HepG2 (cell line): ENCODE measurements around the gene TIMM23B. TPM values are rescaled to one million over a fixed set of nuclear protein-coding genes. Genes with fewer than 3 reads are reported as not detected.
"Not testable (repeated sequence)": the region's sequence is repeated elsewhere in the genome, so short reads cannot be mapped to it uniquely, and the experiment has no call there.

Experiments used
- ATAC-seq: fragments of 200-7000 bp; cut with Tn5 transposase; 3 replicates; pipeline ENCODE4 v1.9.1; 2020; ENCODE audit warnings: mild to moderate bottlenecking, moderate library complexity
- Bru-seq: library from RNA; stranded (reverse); fragments of 400-500 nt; gene quantifications from one replicate; lab custom pipeline; 2021; lab: Mats Ljungman, UMichigan
- BruChase-seq, 2 experiments: library from RNA; stranded (reverse); fragments of 400-500 nt; gene quantifications; one replicate each; lab custom pipeline; 2021; lab: Mats Ljungman, UMichigan
- BruUV-seq: library from RNA; stranded (reverse); fragments of 400-500 nt; replicated peaks from 2 replicates; lab custom pipeline; 2021; lab: Mats Ljungman, UMichigan
- CTCF ChIA-PET: fragments of 300-600 bp; formaldehyde crosslinking; extraction: SDS; loops from one replicate; lab custom pipeline; 2021; ENCODE audit warnings: low total read pairs, inconsistent platforms, low intra/inter-chr PET ratio; lab: Yijun Ruan, JAX
- POLR2A ChIA-PET: fragments of 350-600 bp; sonication (Branson Sonifier 250); formaldehyde crosslinking; loops from one replicate; lab custom pipeline; 2020; ENCODE audit warnings: antibody characterized with exemption, inconsistent platforms; lab: Yijun Ruan, JAX
- DNase-seq: peaks from one replicate; pipeline ENCODE4 v3.0.0-alpha.2; 2015; ENCODE audit warnings: low spot score
- FAIRE-seq: peaks from 3 replicates; lab custom pipeline; 2011; peaks lifted over from hg19 to GRCh38; lab: Jason Lieb, UNC
- H2AFZ ChIP-seq: one replicate; pipeline ENCODE4 v1.6.1; 2011; ENCODE audit warnings: low read length, inconsistent platforms
- H3K27ac ChIP-seq: fragments of 300-600 bp; 3 replicates; pipeline ENCODE4 v1.8.0; 2011; ENCODE audit warnings: mixed run types, mild to moderate bottlenecking, mixed read lengths, low read length, inconsistent platforms; ENCODE audit not compliant: insufficient read depth; ENCODE audit errors: extremely low read length
- H3K27me3 ChIP-seq, 2 experiments: fragments of 200-600 bp in 1 of 2; 2 replicates in 1 of 2; 3 replicates in 1 of 2; pipeline versions ENCODE4 v1.6.0 to v1.8.0; 2011; ENCODE audit warnings: low read length in 2 of 2, mild to moderate bottlenecking in 2 of 2, moderate library complexity in 2 of 2, inconsistent platforms in 1 of 2; ENCODE audit not compliant: insufficient read depth in 2 of 2, control insufficient read depth in 1 of 2
- H3K36me3 ChIP-seq, 2 experiments: fragments of 200-600 bp in 1 of 2; replicated peaks in 1 of 2; 2 replicates in 1 of 2; 3 replicates in 1 of 2; pipeline versions ENCODE4 v1.5.1 to v1.8.0; 2011; ENCODE audit warnings: low read length in 2 of 2, inconsistent platforms in 1 of 2; ENCODE audit not compliant: insufficient read depth in 2 of 2, control insufficient read depth in 1 of 2
- H3K4me1 ChIP-seq: 2 replicates; pipeline ENCODE4 v1.5.1; 2012; ENCODE audit warnings: low read length, inconsistent platforms; ENCODE audit not compliant: insufficient read depth
- H3K4me2 ChIP-seq: 2 replicates; pipeline ENCODE4 v1.6.0; 2011; ENCODE audit warnings: low read depth, low read length, inconsistent platforms
- H3K4me3 ChIP-seq, 3 experiments: fragments of 200-600 bp in 1 of 3; sonication (generic), shearing (Covaris generic) in 1 of 3; replicated peaks in 1 of 3; 2 replicates each; pipeline ENCODE4 v1.5.1; 2011 to 2016; ENCODE audit warnings: low read length in 3 of 3, inconsistent platforms in 2 of 3, low read depth in 2 of 3, mild to moderate bottlenecking in 2 of 3, control low read depth in 1 of 3, mixed read lengths in 1 of 3; ENCODE audit not compliant: insufficient read depth in 1 of 3
- H3K79me2 ChIP-seq: one replicate; pipeline ENCODE4 v1.6.1; 2011; ENCODE audit warnings: low read length, inconsistent platforms; ENCODE audit not compliant: insufficient read depth
- H3K9ac ChIP-seq: 2 replicates; pipeline ENCODE4 v1.6.0; 2011; ENCODE audit warnings: mild to moderate bottlenecking, low read depth, low read length, inconsistent platforms; ENCODE audit not compliant: insufficient read depth
- H3K9me3 ChIP-seq: 2 replicates; pipeline ENCODE4 v1.5.1; 2012; ENCODE audit warnings: mild to moderate bottlenecking, low read length
- H4K20me1 ChIP-seq: 2 replicates; pipeline ENCODE4 v1.6.0; 2011; ENCODE audit warnings: inconsistent platforms, mild to moderate bottlenecking, low read length, moderate library complexity; ENCODE audit not compliant: insufficient read depth
- ELK4 ChIP-seq: sonication (generic); formaldehyde crosslinking; IDR thresholded peaks from 2 replicates; pipeline ENCODE4 v1.9.0; 2021; ENCODE audit warnings: missing genetic modification reagents, borderline replicate concordance
- EP300 ChIP-seq, 3 experiments: sonication (generic) in 1 of 3; formaldehyde crosslinking in 1 of 3; IDR thresholded peaks; 2 replicates each; pipeline versions ENCODE4 v1.5.1 to v1.6.1; 2011 to 2020; ENCODE audit warnings: low read depth in 2 of 3, low read length in 2 of 3, borderline replicate concordance in 1 of 3, improper control_type of control experiment in 1 of 3, mild to moderate bottlenecking in 1 of 3, missing genetic modification reagents in 1 of 3, moderate library complexity in 1 of 3
- KMT2B ChIP-seq: IDR thresholded peaks from 2 replicates; pipeline ENCODE4 v1.6.1; 2016; ENCODE audit warnings: missing genetic modification reagents, missing compliant biosample characterization
- PHF20 ChIP-seq: sonication (generic); formaldehyde crosslinking; IDR thresholded peaks from 2 replicates; pipeline ENCODE4 v1.5.0; 2020; ENCODE audit warnings: mild to moderate bottlenecking, missing genetic modification reagents
- POLR2G ChIP-seq: fragments of 200-400 bp; formaldehyde crosslinking; IDR thresholded peaks from 2 replicates; pipeline ENCODE4 v1.6.1; 2018; ENCODE audit warnings: mild to moderate bottlenecking, low read depth, low read length, moderate library complexity
- PRDM15 ChIP-seq: sonication (generic); formaldehyde crosslinking; IDR thresholded peaks from 2 replicates; pipeline ENCODE4 v1.4.0; 2020; ENCODE audit warnings: missing genetic modification reagents
- ZBTB20 ChIP-seq: sonication (generic); formaldehyde crosslinking; IDR thresholded peaks from 2 replicates; pipeline ENCODE4 v1.8.1; 2023; ENCODE audit warnings: missing genetic modification reagents, low read depth, mild to moderate bottlenecking, borderline replicate concordance
- ZNF331 ChIP-seq: sonication (generic); formaldehyde crosslinking; IDR thresholded peaks from 2 replicates; pipeline ENCODE4 v1.4.0; 2020; ENCODE audit warnings: missing genetic modification reagents
- ZNF34 ChIP-seq: sonication (generic); formaldehyde crosslinking; IDR thresholded peaks from 2 replicates; pipeline ENCODE4 v1.4.0; 2020; ENCODE audit warnings: mild to moderate bottlenecking, missing genetic modification reagents, borderline replicate concordance
- ZNF563 ChIP-seq: sonication (generic); formaldehyde crosslinking; IDR thresholded peaks from 2 replicates; pipeline ENCODE4 v1.8.0; 2022; ENCODE audit warnings: mild to moderate bottlenecking, moderate library complexity, missing genetic modification reagents
- WGBS: methylation state at CpG from one replicate; pipeline ENCODE4 v1.1.6; 2017; ENCODE audit warnings: low lambda C conversion rate; 5-methylcytosine and 5-hydroxymethylcytosine counted together
- in situ Hi-C: cut with HindIII; loops from 2 replicates; pipeline ENCODE4 v1.10.0; 2017; ENCODE audit warnings: low pct_unique_long_range_greater_than_20kb; ENCODE audit not compliant: extremely low pct_ligation_motif_present
- intact Hi-C: fragments of 100-400 bp; cut with micrococcal nuclease; formaldehyde crosslinking; loops from one replicate; pipeline ENCODE4 v1.10.0; 2022; ENCODE audit not compliant: unreplicated experiment
- long read RNA-seq, 2 experiments: library from RNA in 1 of 2; library from polyadenylated mRNA in 1 of 2; stranded (forward) in 1 of 2; unstranded in 1 of 2; transcript quantifications; one replicate each; pipeline ENCODE4 v2.0.0, GENCODE V29; 2019 to 2022
- polyA minus RNA-seq, 3 experiments: library from RNA; depleted of rRNA, polyadenylated mRNA; stranded (reverse); fragments of >200 nt; gene quantifications; 2 replicates each; pipeline ENCODE4 v1.2.3, GENCODE V29; 2011; ENCODE audit warnings: low replicate concordance in 1 of 3
- polyA plus RNA-seq, 8 experiments: library from polyadenylated mRNA; depleted of rRNA in 3 of 8; stranded (reverse) in 7 of 8; unstranded in 1 of 8; fragments of >200 nt; fragmentation: Illumina TruSeq in 4 of 8; extraction: Trizol in 4 of 8; gene quantifications; 2 replicates each; pipeline versions ENCODE4 v1.2.1 to v1.2.3, GENCODE V29; 2011 to 2016; ENCODE audit warnings: low read depth in 4 of 8, missing spikeins in 1 of 8, mixed read lengths in 1 of 8; ENCODE audit not compliant: insufficient read depth in 1 of 8
- total RNA-seq, 5 experiments: library from RNA; depleted of rRNA; stranded (reverse); fragments of >200 nt; fragmentation: Illumina TruSeq; extraction: Trizol; gene quantifications; 2 replicates each; pipeline ENCODE4 v1.2.3, GENCODE V29; 2016; ENCODE audit warnings: low read depth in 1 of 5

Gene TIMM23B
- total RNA-seq (2016; rRNA removed; fragmentation: Illumina TruSeq; extraction: Trizol) (9.6 and 13.0 TPM in 2 replicates), polyA plus RNA-seq (2011; rRNA removed) (10.8 and 12.5 TPM in 2 replicates), polyA minus RNA-seq (2011; rRNA and poly(A)+ RNA removed; ENCODE audit: low replicate concordance) (7.0 and 14.2 TPM in 2 replicates), Bru-seq, nascent RNA (percentile 91 among the genes with signal in this experiment), BruChase-seq, experiment 1, labeled RNA remaining after a 6-hour chase (percentile 88 among the genes with signal in this experiment), BruChase-seq, experiment 2, labeled RNA remaining after a 2-hour chase (percentile 89 among the genes with signal in this experiment)
- 6.2 and 7.5 TPM in 2 replicates for total RNA-seq (2016; cell fraction: cytosol; rRNA removed; fragmentation: Illumina TruSeq; extraction: Trizol; ENCODE audit: low read depth)
- 10.8 and 13.0 TPM in 2 replicates for total RNA-seq (2016; cell fraction: insoluble cytoplasmic fraction; rRNA removed; fragmentation: Illumina TruSeq; extraction: Trizol)
- 6.6 and 7.8 TPM in 2 replicates for total RNA-seq (2016; cell fraction: membrane; rRNA removed; fragmentation: Illumina TruSeq; extraction: Trizol)
- 24.6 and 25.8 TPM in 2 replicates for total RNA-seq (2016; cell fraction: nucleus; rRNA removed; fragmentation: Illumina TruSeq; extraction: Trizol)
- 4.7 and 7.2 TPM in 2 replicates for polyA plus RNA-seq (2011; cell fraction: cytosol; rRNA removed)
- polyA plus RNA-seq (2011; cell fraction: nucleus; rRNA removed), result 30.3 and 35.5 TPM in 2 replicates
- 8.9 and 9.7 TPM in 2 replicates for polyA plus RNA-seq (2012)
- 1.8 and 2.7 TPM in 2 replicates for polyA plus RNA-seq (2016; cell fraction: cytosol; fragmentation: Illumina TruSeq; extraction: Trizol; ENCODE audit: low read depth)
- polyA plus RNA-seq (2016; cell fraction: insoluble cytoplasmic fraction; fragmentation: Illumina TruSeq; extraction: Trizol; ENCODE audit: low read depth), result 9.1 TPM in 2 replicates
- polyA plus RNA-seq (2016; cell fraction: membrane; fragmentation: Illumina TruSeq; extraction: Trizol; ENCODE audit: low read depth), result 4.0 and 4.3 TPM in 2 replicates
- polyA plus RNA-seq (2016; cell fraction: nucleus; fragmentation: Illumina TruSeq; extraction: Trizol; ENCODE audit: insufficient read depth, low read depth), result 30.1 and 35.0 TPM in 2 replicates
- 3.9 and 5.7 TPM in 2 replicates for polyA minus RNA-seq (2011; cell fraction: cytosol; rRNA and poly(A)+ RNA removed)
- 49.4 and 55.3 TPM in 2 replicates for polyA minus RNA-seq (2011; cell fraction: nucleus; rRNA and poly(A)+ RNA removed)
- long read RNA-seq, experiment 1, partial matches to known transcripts, result 0 of 2 reads
- long read RNA-seq, experiment 1, other reads (novel, unspliced or antisense), result 0 of 2 reads
- long read RNA-seq, experiment 2, partial matches to known transcripts, result 0 of 3 reads
- long read RNA-seq, experiment 2, other reads (novel, unspliced or antisense), result 0 of 3 reads

- in situ Hi-C loops; H4K20me1 ChIP-seq; H3K36me3 ChIP-seq; H3K9me3 ChIP-seq; H2AFZ ChIP-seq; H3K27me3 ChIP-seq; CTCF ChIA-PET; TF ChIP-seq EP300 (IDR thresholded peaks at IDR 0.05; ENCODE audit: low read depth in 2 of 2, low read length in 2 of 2): not testable (repeated sequence)
- Histone ChIP-seq H3K27ac (peak within 1 kb of the TSS; percentile 77), H3K9ac (peak within 1 kb of the TSS; percentile 87), H3K4me2 (peak within 1 kb of the TSS; percentile 73), H3K4me3 (peak within 1 kb of the TSS; percentile 53 to 93 (median 83)), H3K79me2 (peaks cover 41% of the 10 kb centered on the region), H3K4me1 (peaks cover 16% of the 10 kb centered on the region)
- intact Hi-C loops, result loop anchor here (5.0 kb wide), 1 partner anchor 281 kb away; no protein-coding TSS in a partner anchor
- TSS peak; percentile 75 for BruUV-seq
- POLR2A ChIA-PET, result interaction anchor here (1.0 kb wide), 2 partner anchors 8 to 402 kb away, joined by 3 read pairs; partner anchors contain the start of gene ERCC6
- 2% methylated on average over 48 of the region's 81 CpGs for WGBS
- DNase-seq (peak; percentile 74), ATAC-seq (peak; percentile 87), FAIRE-seq (peak; percentile 28)
- TF ChIP-seq ZNF34 (CRISPR knock-in tag) (0 out of 2 replicates have a peak, but pooled peaks have one; percentile 38), ZNF563 (peak; percentile 8; the same call in 1 of the 2 replicates), POLR2G (peak; percentile 74), ELK4 (peak; percentile 55; the same call in 1 of the 2 replicates), ZBTB20 (0 out of 2 replicates have a peak, but pooled peaks have one; percentile 34), PHF20 (CRISPR knock-in tag) (peak; percentile 96), ZNF331 (peak; percentile 33; the same call in 1 of the 2 replicates), PRDM15 (CRISPR knock-in tag) (peak; percentile 5; the same call in 1 of the 2 replicates), EP300 (CRISPR knock-in tag; IDR thresholded peaks at IDR 0.05; ENCODE audit: borderline replicate concordance) (0 out of 2 replicates have a peak, but pooled peaks have one; percentile 13), KMT2B (CRISPR knock-in tag) (peak; percentile 98)
Observed at GRCh38 chr10:49941447-49942338, at the start of gene TIMM23B, which contains the start of gene PARG. TSS of gene TIMM23B (plus strand) at chr10:49942053. CDS start at chr10:49942195, 142 bp downstream. TSS of gene PARG (minus strand) at chr10:49942027. CDS start at chr10:49941725, 302 bp downstream.
